SU-DHL-6 (cell line): ENCODE data around the gene NCAPH2.

Experiments
- H2AFZ ChIP-seq: fragments of 200-600 bp; sonication (generic); 2 replicates; pipeline ENCODE4 v1.6.1; 2014; ENCODE audit warnings: low read depth, mild to moderate bottlenecking, moderate library complexity, mixed read lengths, antibody characterized with exemption, low read length; ENCODE audit not compliant: severe bottlenecking
- H3F3A ChIP-seq: fragments of 200-600 bp; shearing (Covaris generic); 2 replicates; pipeline ENCODE4 v1.6.0; 2016; ENCODE audit warnings: antibody characterized with exemption, mild to moderate bottlenecking; ENCODE audit not compliant: insufficient read depth
- H3K27ac ChIP-seq: fragments of 200-600 bp; sonication (generic); 2 replicates; pipeline ENCODE4 v1.5.1; 2016; ENCODE audit warnings: low read depth, mild to moderate bottlenecking, low read length, moderate library complexity, mixed read lengths
- H3K27me3 ChIP-seq: fragments of 200-600 bp; sonication (generic), shearing (Covaris generic); 2 replicates; pipeline ENCODE4 v1.6.0; 2014; ENCODE audit warnings: mild to moderate bottlenecking, low read length
- H3K36me3 ChIP-seq: fragments of 200-600 bp; sonication (generic); 2 replicates; pipeline ENCODE4 v1.6.1; 2014; ENCODE audit warnings: mild to moderate bottlenecking, low read length, mixed read lengths
- H3K4me2 ChIP-seq: fragments of 300-600, 200-600 bp; shearing (Covaris generic), sonication (generic); 2 replicates; pipeline ENCODE4 v1.6.0; 2014; ENCODE audit warnings: low read length, low read depth, mild to moderate bottlenecking; ENCODE audit not compliant: poor library complexity, severe bottlenecking
- H3K4me3 ChIP-seq: fragments of 200-600 bp; sonication (generic); 2 replicates; pipeline ENCODE4 v1.5.1; 2014; ENCODE audit warnings: antibody characterized with exemption, low read length, mild to moderate bottlenecking, mixed read lengths; ENCODE audit not compliant: insufficient read depth, poor library complexity, severe bottlenecking
- H3K79me2 ChIP-seq: fragments of 200-600 bp; sonication (generic); 2 replicates; pipeline ENCODE4 v1.6.1; 2014; ENCODE audit warnings: mild to moderate bottlenecking, low read length, moderate library complexity; ENCODE audit not compliant: insufficient read depth
- H3K9ac ChIP-seq: fragments of 200-600 bp; sonication (generic); 2 replicates; pipeline ENCODE4 v1.7.0; 2014; ENCODE audit warnings: mild to moderate bottlenecking, low read length
- H3K9me2 ChIP-seq: fragments of 200-600 bp; sonication (generic); replicated peaks from 2 replicates; pipeline ENCODE4 v1.6.1; 2014; ENCODE audit warnings: low read length; ENCODE audit not compliant: insufficient read depth
- H3K9me3 ChIP-seq: fragments of 200-600 bp; sonication (generic); 2 replicates; pipeline ENCODE4 v1.6.1; 2014; ENCODE audit warnings: low read length, mixed read lengths; ENCODE audit not compliant: insufficient read depth
- H4K20me1 ChIP-seq: fragments of 200-600 bp; sonication (generic); 2 replicates; pipeline ENCODE4 v1.6.1; 2014; ENCODE audit warnings: low read depth, mild to moderate bottlenecking, antibody characterized with exemption, low read length, moderate library complexity, mixed read lengths
- EZH2phosphoT487 ChIP-seq: fragments of 200-600 bp; sonication (generic), shearing (Covaris generic); conservative IDR thresholded peaks from 2 replicates; pipeline ENCODE4 v1.6.1; 2018; ENCODE audit warnings: mild to moderate bottlenecking, antibody characterized with exemption, low read length, moderate library complexity, mixed read lengths
- TF ChIP-seq, protein P1 (sequence below): fragments of 200-600 bp; sonication (generic); IDR thresholded peaks from one replicate; pipeline ENCODE4 v1.5.1; 2017; ENCODE audit warnings: antibody characterized with exemption, mild to moderate bottlenecking, low read length, moderate library complexity; ENCODE audit not compliant: insufficient read depth, poor library complexity, severe bottlenecking

Gene NCAPH2

GRCh38 chr22:50545522-50546325, 37.7 kb downstream of the NCAPH2 start, which contains the start of gene KLHDC7B:
Gene KLHDC7B, plus strand, starts transcription at chr22:50545899. Its CDS starts 345 bp downstream, at chr22:50546244.
- no peak within 1 kb of the TSS for H3K4me3 ChIP-seq
- no peaks in the 10 kb centered on the region for H3K27me3 ChIP-seq
- TF ChIP-seq, protein P1, sequence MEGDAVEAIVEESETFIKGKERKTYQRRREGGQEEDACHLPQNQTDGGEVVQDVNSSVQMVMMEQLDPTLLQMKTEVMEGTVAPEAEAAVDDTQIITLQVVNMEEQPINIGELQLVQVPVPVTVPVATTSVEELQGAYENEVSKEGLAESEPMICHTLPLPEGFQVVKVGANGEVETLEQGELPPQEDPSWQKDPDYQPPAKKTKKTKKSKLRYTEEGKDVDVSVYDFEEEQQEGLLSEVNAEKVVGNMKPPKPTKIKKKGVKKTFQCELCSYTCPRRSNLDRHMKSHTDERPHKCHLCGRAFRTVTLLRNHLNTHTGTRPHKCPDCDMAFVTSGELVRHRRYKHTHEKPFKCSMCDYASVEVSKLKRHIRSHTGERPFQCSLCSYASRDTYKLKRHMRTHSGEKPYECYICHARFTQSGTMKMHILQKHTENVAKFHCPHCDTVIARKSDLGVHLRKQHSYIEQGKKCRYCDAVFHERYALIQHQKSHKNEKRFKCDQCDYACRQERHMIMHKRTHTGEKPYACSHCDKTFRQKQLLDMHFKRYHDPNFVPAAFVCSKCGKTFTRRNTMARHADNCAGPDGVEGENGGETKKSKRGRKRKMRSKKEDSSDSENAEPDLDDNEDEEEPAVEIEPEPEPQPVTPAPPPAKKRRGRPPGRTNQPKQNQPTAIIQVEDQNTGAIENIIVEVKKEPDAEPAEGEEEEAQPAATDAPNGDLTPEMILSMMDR: no peak
- no peak for TF ChIP-seq EZH2phosphoT487
- H3K27ac ChIP-seq: no peak within 1 kb of the TSS
- no peak within 1 kb of the TSS for H3K9ac ChIP-seq
- H3K36me3 ChIP-seq: no peaks in the 10 kb centered on the region
- H4K20me1 ChIP-seq: no peaks in the 10 kb centered on the region
- peaks cover 9% of the 10 kb centered on the region for H3F3A ChIP-seq
- no peaks in the 10 kb centered on the region for H3K9me2 ChIP-seq
- no peaks in the 10 kb centered on the region for H3K9me3 ChIP-seq
- no peak within 1 kb of the TSS for H3K4me2 ChIP-seq
- no peaks in the 10 kb centered on the region for H3K79me2 ChIP-seq
- no peak within 1 kb of the TSS for H2AFZ ChIP-seq

GRCh38 chr22:50546326-50547262, 38.6 kb downstream of the NCAPH2 start:
- H2AFZ ChIP-seq: no peak overlapping the region
- no peaks in the 10 kb centered on the region for H3K9me3 ChIP-seq
- H3K4me3 ChIP-seq: no peak overlapping the region
- no peak for TF ChIP-seq EZH2phosphoT487
- no peak overlapping the region for H3K9ac ChIP-seq
- H3K79me2 ChIP-seq: no peaks in the 10 kb centered on the region
- peaks cover 5% of the 10 kb centered on the region for H3F3A ChIP-seq
- H3K36me3 ChIP-seq: no peaks in the 10 kb centered on the region
- H4K20me1 ChIP-seq: no peaks in the 10 kb centered on the region
- no peaks in the 10 kb centered on the region for H3K27me3 ChIP-seq
- no peak overlapping the region for H3K4me2 ChIP-seq
- no peak overlapping the region for H3K27ac ChIP-seq
- H3K9me2 ChIP-seq: no peaks in the 10 kb centered on the region

- no peak overlapping the region for H3K9ac ChIP-seq
- H3K79me2 ChIP-seq: no peaks in the 10 kb centered on the region
- no peaks in the 10 kb centered on the region for H3K9me2 ChIP-seq
- no peaks in the 10 kb centered on the region for H3K9me3 ChIP-seq
- H3K27me3 ChIP-seq: no peaks in the 10 kb centered on the region
- H4K20me1 ChIP-seq: no peaks in the 10 kb centered on the region
- H3K27ac ChIP-seq: no peak overlapping the region
- peaks cover under 1% of the 10 kb centered on the region; the same call in 1 of the 2 replicates for H3F3A ChIP-seq
- TF ChIP-seq, protein P1: no peak
- TF ChIP-seq EZH2phosphoT487: no peak
- no peak overlapping the region for H2AFZ ChIP-seq
- H3K36me3 ChIP-seq: no peaks in the 10 kb centered on the region
- no peak overlapping the region for H3K4me3 ChIP-seq
- no peak overlapping the region for H3K4me2 ChIP-seq
Measured at GRCh38 chr22:50547263-50547985, 39.4 kb downstream of the NCAPH2 start.
